Occipital lobe (tissue), 3 donors: ENCODE data around the gene BABAM2. TPM values are rescaled to one million over a fixed set of nuclear protein-coding genes. Genes with fewer than 3 reads are reported as not detected.
"Not testable (repeated sequence)": the region's sequence is repeated elsewhere in the genome, so short reads cannot be mapped to it uniquely, and the experiment has no call there.

ENCODE experiments used
- DNase-seq: peaks from one replicate; lab custom pipeline; 2025; lab: John Stamatoyannopoulos, UW
- small RNA-seq: library from RNA; depleted of rRNA; stranded (forward); fragments of <200 nt; gene quantifications from one replicate; pipeline ENCODE3, GENCODE V24; 2014
- total RNA-seq: library from RNA; depleted of rRNA; stranded (reverse); fragments of >200 nt; gene quantifications from one replicate; pipeline ENCODE4 v1.2.3, GENCODE V29; 2014

The BABAM2 gene
- total RNA-seq, 1 donor from 2014 or later, result 13.4 TPM

- no peak for DNase-seq
Observed at GRCh38 chr2:28370354-28370753, 479.8 kb downstream of the BABAM2 start.

DNA sequence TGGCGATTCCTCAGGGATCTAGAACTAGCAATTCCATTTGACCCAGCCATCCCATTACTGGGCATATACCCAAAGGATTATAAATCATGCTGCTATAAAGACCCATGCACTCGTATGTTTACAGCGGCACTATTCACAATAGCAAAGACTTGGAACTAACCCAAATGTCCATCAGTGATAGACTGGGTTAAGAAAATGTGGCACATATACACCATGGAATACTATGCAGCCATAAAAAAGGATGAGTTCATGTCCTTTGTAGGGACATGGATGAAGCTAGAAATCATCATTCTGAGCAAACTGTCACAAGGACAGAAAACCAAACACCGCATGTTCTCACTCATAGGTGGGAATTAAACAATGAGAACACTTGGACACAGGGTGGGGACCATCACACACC lies 481.2 kb downstream of the BABAM2 start:
- DNase-seq, result not testable (repeated sequence)

DNA sequence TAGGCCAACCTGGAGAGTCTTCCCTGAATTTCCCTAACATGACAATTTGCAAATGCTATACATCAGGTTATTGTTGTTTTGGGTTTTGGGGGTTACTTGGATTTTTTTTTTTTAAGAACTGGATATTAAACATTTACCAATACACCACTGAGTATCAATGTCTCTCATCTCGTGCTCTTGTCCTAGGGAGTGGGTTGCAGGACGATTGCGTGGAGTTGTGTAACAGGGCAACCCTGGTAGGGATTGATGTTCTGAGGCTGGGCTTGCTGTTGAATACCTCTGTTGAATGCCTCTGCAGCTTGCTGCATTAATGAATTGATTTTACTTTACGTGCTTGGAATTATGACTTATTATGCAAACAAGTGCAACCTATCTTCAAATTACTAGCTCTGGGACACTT lies 483.3 kb downstream of the BABAM2 start:
- DNase-seq, result no peak

DNA sequence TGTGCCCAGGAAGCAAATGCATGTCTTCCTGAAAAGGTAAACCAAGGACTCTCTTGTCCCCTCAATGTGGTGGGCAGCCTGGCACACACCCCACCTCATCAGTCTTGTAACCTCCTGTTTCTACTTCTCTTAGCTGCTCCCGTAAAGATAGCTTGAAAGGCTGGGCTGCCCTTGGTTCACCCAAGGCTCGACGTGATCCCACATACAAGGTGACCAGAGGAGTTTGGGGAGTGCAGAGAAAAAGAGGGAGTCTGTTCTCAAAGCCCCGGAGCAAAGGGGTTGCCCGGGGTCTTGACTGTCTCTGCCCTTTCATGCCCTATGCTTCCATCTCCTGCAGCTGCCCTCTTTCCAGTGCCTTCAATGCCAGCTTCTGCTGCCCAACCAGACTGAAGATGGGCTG lies 483.8 kb downstream of the BABAM2 start:
- no peak for DNase-seq

- DNase-seq, result no peak
Observed at GRCh38 chr2:28375236-28375635, 484.7 kb downstream of the BABAM2 start.

GRCh38 chr2:28375742-28376631 lies 485.5 kb downstream of the BABAM2 start:
- DNase-seq, result no peak

GRCh38 chr2:28377195-28377816 lies 486.8 kb downstream of the BABAM2 start:
- no peak for DNase-seq

GRCh38 chr2:28377984-28378678 lies 487.6 kb downstream of the BABAM2 start:
- DNase-seq, result no peak

DNA sequence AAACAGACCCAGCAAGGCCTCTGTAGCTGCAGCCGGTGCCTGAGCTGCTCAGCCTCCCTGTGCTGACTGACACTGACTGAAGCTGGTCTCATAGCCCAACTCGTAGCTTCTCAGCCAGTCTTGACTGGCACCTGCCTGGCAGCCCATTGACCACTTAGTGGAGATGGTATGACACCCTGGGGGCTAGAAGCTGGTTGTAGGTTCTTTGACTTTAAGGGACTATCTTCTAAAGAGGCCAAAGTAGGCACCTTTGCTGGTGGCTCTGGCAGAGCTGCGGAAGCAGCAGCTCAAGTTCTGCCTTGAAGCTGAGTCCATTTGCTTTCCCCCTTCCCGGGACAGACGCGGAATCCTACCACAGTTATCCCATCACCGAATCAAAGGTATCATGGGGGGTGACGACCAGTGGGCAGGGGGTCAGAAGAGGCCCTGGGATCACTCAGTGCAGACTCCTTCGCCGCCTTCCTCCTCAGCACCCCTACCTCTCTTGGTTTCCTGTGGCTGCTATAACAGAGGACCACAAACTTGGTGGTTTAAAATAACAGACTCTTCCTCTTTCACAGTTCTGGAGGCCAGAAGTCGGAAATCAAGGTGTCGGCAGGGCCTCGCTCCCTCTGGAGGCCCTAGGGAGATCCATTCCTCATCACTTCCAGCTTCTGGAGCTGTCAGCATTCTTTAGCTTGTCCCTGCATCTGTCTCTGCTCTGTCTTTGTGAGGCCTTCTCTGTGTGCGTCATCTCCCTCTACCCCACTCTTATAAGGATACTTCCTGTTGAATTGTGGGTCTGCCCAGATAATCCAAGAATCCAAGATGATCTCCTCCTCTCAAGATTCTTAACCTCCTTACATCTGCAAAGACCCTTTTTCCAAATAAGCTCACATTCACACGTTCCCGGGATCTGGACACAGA lies 488.4 kb downstream of the BABAM2 start:
- no peak for DNase-seq

DNA sequence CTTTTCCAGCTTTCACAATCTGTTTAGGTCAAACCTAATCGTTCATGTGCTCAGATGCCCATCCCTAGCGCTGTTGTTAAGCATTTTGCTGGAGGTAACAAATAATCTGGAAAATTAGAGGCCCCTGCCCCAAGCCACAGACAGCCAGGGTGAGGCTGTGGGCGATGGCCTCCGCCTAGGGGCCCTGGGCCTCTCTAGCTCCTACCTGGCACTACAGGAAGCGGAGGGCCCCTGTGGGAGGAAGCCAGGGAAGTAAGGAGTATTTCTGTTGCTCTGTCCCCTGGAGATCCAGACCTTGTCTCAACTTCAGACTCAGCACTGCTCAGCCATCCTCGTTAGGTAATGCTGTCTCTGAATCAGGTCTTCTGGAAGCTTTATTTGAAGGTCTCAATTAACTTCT lies 489.7 kb downstream of the BABAM2 start:
- DNase-seq, result no peak

DNA sequence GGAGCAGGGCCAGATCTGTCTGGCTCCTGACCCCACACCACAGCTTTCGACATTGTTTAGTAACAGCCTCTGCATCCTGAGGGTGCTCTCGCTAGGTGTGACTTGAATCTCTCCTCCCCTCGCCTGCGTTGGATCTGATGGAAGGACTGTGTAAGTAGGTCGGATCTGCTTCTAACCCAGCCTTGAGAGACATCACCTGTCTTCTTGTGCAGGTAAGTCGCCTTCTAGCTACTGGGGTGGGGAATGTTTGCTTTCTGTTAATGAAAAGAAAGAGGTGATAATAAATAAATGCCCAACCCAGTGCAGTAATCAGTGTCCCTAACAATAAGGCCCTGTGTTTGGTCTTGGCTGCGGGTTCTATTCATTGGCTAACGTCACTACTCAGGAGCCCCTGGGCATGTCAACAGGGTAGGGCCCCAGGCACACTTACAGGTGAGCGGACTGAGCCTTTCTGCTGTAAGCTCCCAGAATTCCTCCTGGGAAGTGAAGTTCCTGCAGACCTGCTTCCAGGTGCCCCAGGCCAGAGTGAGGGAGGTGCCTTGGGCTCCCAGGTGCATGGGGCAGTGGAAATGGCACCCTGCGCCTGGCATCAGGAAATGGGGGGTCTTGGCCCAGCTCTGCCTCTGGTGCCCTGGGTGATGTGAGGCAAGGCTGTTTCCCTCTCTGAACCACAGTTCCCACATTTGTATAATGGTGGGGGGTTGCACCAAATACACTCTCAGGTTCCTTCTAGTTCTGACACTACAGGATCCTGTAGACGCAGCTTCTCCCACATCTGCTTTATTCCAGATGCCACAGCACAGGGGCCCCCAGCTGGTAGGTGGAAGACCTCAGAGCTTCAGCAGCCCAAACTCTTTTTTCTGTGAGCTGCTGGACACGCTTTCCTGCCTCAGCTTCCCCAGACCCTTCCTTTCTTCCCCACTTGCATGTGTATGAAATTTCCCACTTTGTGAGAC lies 491.0 kb downstream of the BABAM2 start:
- no peak for DNase-seq

DNA sequence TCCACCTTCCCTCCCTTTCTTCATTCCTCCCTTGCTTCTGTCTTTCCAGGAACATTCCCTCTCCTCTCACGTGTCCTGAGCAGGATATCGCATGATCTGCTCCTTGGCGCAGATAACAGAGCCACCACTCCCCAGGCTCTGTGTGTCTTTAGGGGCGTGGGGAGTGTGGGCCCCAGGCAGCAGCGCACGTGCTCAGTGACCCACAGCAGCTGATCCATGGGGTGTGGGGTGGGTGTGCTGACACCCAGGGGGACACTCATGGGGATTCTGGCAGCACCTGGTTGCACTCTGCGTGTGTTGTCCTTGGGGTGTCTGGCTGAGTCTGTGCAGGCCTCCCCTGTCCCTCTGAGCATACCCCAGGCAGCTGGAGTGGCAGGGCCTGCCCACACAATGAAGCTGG lies 492.2 kb downstream of the BABAM2 start:
- no peak for DNase-seq

DNA sequence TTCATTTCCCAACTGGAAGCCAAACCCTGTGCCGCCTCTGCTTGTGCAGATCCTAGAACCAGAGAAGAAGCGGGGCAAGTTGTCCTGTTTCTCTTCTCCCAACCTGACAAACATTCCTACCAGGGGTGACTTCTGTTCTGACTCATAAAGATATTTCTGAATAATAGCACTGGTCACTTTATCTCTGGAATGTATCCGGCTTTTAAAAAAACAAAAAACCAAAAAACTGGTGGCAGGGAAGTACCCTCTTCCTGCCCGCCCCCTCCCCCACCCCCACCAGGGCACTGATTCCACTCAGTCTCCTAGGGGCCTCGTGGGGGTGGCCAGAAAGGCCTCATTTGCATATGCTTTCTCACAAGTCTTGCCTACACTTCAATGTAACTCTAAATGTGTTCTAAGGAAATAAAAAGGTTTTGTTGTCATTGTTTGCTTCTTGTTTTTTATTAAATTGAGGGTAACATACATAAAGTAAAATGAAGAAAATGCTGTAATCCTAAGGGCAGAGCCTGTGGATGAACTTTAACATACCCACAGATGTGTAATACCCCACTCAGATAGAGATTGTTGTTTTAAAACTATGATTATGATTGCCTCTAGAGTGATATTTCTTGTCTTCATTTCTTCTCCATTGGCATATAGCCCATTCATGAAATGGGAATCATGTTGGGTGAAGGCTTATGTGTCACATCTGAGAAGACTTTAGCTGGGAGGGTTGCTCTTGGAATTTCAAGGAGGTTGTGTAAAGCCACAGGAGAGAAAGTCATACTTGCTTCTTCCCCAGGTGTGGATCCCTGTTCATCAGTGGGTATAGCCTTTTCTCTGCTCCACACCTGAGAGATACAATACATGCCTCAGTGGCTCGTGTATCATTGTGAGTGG lies 496.8 kb downstream of the BABAM2 start:
- DNase-seq, result no peak

Small RNA genes within 50 kb of the gene (small RNA-seq; reads per million reads assigned to genes)
- not detected for gene MIR4263
- gene RF02271, result not detected

Other genes with a start within 250 kb of the BABAM2 start
- 26.0 TPM for gene SUPT7L, start 227.1 kb upstream of the BABAM2 start, total RNA-seq
- 30.4 TPM for gene SLC4A1AP, start 226.8 kb upstream of the BABAM2 start, total RNA-seq
- gene MRPL33, start 119.0 kb upstream of the BABAM2 start, total RNA-seq, result 39.1 TPM
- 1.2 TPM for gene RBKS, start 342 bp upstream of the BABAM2 start, total RNA-seq